Measurements from ENCODE around the gene SPANXN2. TPM values are rescaled to one million over a fixed set of nuclear protein-coding genes. Genes with fewer than 3 reads are reported as not detected.
"Not testable (repeated sequence)": the region's sequence is repeated elsewhere in the genome, so short reads cannot be mapped to it uniquely, and the experiment has no call there.

Gene SPANXN2, protein sequence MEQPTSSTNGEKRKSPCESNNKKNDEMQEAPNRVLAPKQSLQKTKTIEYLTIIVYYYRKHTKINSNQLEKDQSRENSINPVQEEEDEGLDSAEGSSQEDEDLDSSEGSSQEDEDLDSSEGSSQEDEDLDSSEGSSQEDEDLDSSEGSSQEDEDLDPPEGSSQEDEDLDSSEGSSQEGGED
- total RNA-seq = not detected in 2 replicates
- polyA plus RNA-seq (2012) = not detected

DNA sequence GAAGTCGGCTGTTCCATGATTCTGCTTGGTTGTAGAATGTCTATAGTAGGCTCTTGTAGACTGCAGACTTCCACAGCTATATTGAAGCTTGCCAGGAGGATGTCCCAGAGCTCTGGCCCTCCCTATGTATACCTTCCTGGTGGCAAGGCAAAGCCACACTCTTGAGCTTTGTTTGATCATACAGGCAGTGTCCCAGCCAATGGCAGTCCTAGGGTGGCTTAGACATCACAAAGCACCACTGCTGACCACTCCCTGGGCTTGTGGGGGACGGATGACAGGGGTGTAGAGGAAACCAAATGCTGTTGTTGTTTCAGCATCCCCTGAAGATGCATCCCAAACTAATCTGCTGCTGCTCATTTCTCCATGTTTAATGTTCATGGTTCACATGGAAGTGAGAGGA, at the start of gene SPANXN2:
SPANXN2 (minus strand) TSS at position 101 of the 400 bp plus-strand sequence; CDS start at position 17, 84 bp downstream.
- DNase-seq (ENCODE audit: low read depth) = not testable (repeated sequence)

DNA sequence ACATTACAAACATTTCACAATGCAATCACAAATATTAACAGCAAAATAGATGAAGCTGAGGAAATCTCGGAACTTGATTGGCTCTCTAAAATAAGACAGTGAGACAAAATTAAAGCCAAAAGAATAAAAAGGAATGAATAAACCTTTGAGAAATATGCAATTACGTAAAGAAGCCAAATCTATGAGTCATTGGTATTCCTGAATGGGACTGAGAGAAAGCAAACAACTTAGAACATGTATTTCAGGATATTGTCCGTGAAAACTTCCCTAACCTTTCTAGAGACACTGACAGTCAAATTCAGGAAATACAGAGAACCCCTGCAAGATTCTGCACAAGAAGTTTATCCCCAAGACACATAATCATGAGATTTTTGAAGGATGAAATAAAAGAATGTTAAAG, 48.4 kb upstream of the SPANXN2 start:
- DNase-seq (ENCODE audit: low read depth) = no peak

DNA sequence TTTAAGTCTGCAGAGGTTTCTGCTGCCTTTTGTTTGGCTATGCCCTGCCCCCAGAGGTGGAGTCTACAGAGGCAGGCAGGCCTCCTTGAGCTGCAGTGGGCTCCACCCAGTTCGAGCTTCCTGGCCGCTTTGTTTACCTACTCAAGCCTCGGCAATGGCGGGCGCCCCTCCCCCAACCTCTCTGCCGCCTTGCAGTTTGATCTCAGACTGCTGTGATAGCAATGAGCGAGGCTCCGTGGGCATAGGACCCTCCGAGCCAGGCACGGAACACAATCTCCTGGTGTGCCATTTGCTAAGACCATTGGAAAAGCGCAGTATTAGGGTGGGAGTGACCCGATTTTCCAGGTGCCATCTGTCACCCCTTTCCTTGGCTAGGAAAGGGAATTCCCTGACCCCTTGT, 47.2 kb upstream of the SPANXN2 start:
- DNase-seq (ENCODE audit: low read depth) = not testable (repeated sequence)

DNA sequence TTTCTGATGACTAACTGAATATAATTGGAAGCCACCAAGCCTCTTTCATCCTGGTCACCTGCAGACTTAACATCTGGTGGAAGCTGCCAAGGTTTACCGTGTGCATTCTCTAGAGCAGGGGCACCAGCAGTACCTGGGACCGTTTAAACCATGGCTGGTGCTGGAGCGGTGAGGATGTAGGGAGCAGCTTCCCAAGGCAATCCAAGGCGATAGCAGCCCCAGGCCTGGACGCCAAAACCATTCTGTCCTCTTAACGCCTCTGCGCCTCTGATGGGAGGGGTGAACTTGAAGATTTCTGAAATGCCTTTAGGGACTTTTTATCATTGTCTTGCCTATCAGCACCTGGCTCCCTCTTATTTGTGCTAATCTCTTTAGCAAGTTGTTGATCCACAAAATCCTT, 37.3 kb upstream of the SPANXN2 start:
- DNase-seq (ENCODE audit: low read depth) = no peak

DNA sequence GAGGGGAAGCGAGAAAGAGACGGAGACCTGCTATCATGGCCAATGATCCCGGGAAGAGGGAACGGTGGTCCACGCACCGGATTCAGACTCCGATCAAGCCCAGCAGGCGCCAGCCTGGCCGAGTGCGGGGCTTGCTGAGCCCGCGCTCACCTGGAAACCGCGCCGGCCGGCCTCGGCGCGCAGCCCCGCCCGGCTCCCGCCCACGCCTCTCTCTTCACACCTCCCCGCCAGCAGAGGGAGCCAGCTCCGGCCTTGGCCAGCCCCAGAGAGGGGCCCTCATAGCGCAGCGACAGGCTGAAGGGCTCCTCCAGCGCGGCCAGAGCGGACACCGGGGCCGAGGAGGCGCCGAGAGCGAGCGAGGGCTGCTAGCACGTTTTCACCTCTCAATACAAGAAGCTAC, 36.8 kb upstream of the SPANXN2 start:
- DNase-seq (ENCODE audit: low read depth) = no peak

DNA sequence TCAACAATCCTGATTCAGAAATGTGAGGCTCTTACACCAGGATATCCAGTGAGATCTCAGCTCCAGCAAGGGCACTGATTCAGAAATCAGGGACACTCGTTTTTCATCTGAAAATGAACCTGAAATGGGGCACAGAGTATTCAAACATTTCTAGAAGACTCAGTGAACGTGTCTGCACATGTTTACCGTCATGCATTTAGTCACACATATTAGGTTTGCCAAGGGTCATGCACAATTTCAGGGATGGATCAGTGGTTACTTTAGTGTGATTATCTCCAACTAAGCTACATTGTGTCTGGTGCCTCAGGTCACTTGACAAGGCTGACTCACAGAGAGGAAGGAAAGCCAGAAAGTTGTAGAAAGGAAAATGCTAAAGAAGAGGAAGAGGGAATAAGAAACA, 33.6 kb upstream of the SPANXN2 start:
- no peak for DNase-seq (ENCODE audit: low read depth)

DNA sequence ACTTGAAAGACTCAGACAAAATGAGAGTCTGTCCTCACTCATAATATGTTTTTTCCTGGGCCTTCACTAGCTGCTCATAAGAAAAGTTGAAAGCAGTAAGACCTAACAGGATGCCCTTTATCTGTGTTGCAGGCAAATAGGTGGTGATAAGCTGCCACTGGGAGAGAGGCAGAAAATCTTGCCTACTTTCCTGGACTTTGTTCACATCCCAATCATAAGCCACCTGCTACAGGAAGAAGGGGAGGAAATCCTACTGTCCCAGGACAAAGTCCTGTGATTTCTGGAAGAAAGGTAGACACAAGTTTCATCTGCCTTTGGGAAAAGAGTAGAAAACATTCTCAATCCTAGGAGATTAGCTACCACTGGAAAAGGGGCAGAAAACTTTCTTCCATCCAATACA, 13.3 kb upstream of the SPANXN2 start:
- no peak for DNase-seq (ENCODE audit: low read depth)

DNA sequence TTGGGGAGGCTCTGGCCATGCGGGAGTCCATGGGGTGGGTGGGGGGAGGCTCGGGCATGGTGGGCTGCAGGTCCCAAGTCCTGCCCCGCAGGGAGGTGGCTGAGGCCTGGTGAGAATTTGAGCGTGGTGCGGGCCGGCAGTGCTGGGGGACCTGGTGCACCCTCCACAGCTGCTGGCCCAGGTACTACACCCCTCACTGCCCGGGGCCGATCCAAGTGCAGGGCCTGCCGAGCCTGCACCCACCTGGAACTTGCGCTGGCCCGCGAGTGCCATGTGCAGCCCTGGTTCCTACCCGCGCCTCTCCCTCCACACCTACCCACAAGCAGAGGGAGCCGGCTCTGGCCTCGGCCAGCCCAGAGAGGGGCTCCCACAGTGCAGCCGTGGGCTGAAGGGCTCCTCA, 5.7 kb upstream of the SPANXN2 start:
- DNase-seq (ENCODE audit: low read depth) = no peak

DNA sequence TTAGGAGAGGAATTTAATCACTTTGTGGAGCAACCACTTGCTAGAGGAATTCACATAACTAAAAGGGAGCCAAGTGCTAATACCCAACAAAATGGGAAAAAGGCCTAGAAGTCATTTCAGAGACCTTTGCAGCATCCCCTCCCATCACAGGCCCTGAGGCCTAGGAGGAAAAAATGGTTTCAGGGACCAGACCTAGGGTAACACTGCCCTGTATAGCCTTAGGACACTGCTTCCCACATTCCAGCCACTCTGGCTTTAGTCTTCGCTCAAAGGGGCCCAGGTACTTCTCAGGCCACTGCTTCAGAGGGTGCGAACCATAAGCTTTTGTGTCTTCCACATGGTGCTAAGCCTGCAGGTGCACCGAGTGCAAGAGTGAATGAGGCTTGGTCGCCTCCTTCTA, 19.1 kb downstream of the SPANXN2 start:
- no peak for DNase-seq (ENCODE audit: low read depth)

DNA sequence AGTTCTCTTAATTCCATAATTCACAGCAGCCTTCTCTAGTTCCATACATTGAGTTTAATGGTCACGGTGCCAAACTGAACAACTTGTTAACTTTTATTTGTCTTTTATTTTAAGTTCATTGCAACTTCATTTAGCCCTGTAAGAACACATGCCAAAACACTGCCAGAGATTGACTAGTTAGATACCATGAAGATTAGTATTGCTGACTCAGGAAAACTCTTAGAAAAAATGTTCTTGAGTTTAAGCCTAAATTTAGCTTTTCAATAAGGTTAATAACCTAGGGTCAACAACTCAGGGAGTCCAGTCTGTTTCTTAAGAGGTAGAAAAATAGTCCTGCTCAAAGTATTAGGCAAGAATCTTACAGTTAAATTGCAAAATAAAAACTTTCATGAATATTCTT, 25.7 kb downstream of the SPANXN2 start:
- no peak for DNase-seq (ENCODE audit: low read depth)

DNA sequence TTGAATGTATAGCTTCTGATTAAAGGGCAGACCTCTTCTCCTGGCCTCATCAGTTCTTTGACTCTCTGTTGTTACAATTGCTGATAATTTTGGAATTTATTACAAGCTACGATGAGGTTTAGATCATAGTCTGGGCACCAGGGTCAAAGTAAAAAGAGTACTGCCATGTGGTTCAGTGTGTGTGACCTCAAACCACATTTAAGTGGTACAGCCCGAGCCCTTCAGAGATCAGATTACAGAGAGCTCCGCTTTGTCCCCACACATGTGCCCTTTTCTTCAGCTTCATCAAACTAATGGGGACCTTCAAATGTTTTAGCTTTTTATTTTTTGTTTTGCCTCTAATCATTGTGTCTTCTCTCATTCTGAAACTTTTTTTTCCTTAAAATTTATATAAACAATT, 37.1 kb downstream of the SPANXN2 start:
- DNase-seq (ENCODE audit: low read depth) = peak; percentile 40

DNA sequence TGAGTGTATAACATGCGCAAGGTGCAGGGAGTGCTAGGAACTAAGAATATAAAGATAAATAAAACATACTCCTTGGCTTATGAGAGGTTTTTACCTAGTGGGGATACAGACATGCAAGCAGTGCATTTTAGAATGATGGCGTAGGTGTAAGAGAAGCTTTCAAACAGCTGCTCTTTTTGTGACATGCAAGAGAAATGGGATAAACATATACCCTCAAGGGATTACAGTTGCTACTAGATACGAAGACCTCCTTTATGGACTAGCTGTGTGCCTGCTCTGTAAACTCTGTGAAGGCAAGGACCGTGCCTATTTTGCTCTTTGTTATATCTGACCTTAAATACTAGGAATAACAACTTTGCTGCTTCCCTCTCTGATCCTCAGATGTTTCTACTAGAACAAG, 45.6 kb downstream of the SPANXN2 start:
- DNase-seq (ENCODE audit: low read depth) = no peak

DNA sequence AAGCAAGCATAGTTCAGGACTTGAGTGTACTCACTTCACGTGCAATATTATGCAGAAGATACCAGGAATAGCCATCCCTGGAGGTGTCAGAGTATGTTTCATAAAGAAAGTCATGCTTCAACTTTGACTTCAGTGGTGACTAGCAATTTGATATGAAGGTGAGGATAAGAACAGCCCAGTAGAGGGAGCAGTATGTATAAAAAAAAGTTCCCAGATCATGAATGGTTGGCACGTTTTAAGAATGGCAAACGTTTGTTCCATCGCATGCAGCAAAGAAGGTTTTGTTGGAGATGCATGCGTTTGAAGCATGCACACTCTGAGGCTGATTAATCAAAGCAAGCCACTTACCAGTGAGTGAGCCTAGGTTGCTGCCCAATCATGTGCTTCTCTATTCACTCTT, 51.2 kb downstream of the SPANXN2 start:
- DNase-seq (ENCODE audit: low read depth) = peak; percentile 31

DNA sequence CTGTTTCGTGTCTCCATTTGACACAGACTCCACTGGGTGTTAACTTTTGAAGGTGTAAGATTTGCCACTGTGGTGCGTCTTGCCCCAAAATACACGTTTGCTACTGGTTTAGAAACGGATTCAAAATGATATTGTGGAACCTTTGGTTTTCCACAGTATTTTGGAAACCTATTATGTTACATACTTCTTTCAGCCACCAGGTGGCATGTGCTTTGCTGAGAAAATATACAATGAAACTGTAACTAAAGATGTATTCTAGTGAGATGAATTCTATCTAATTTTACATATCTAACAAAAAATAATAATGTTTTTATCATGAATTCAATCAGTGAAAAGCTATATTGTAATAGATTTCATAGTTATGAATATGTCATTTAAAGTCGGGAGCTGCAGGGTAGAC, 56.2 kb downstream of the SPANXN2 start:
- DNase-seq (ENCODE audit: low read depth) = no peak

DNA sequence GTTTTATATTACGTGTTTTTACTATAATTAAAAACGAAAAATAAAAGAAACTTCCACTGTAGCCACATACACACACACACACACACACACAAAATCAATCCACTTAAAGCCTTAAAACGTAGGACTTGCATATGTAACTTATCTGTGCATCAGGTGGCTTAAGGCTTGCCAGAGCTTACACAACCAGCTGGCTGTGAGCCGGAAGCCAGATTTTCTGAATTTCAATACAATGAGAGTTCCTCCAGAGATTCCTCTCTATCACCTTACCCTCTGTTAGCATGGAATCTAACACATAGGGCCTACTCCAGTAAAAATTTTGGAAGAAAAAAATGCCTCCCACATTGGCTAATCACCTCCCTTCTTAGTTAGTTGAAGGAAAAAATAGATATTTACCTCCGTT, 56.8 kb downstream of the SPANXN2 start:
- DNase-seq (ENCODE audit: low read depth) = no peak

Other genes starting within 250 kb of the SPANXN2 start
- gene SPANXN3, start 203.3 kb downstream of the SPANXN2 start, total RNA-seq = not detected in 2 replicates
- gene SLITRK4, start 84.7 kb downstream of the SPANXN2 start, total RNA-seq = 2.8 and 3.5 TPM in 2 replicates
- not detected in 2 replicates for gene UBE2NL, start 163.3 kb upstream of the SPANXN2 start, total RNA-seq

All from myocyte (in vitro differentiated cells).